IMR-90 (cell line): ENCODE results near the gene LRRC4C. TPM values are rescaled to one million over a fixed set of nuclear protein-coding genes. Genes with fewer than 3 reads are reported as not detected.

Experiments used
- ATAC-seq: fragments of 200-7000 bp; cut with Tn5 transposase; 2 replicates; pipeline ENCODE4 v1.9.1; 2020; ENCODE audit warnings: low read depth, mild to moderate bottlenecking, moderate library complexity
- BruUV-seq: library from RNA; stranded (reverse); fragments of 400-500 nt; replicated peaks from 2 replicates; lab custom pipeline; 2021; lab: Mats Ljungman, UMichigan
- CTCF ChIA-PET: fragments of 300-600 bp; formaldehyde crosslinking; extraction: SDS; loops from one replicate; lab custom pipeline; 2021; ENCODE audit warnings: antibody characterized with exemption; lab: Yijun Ruan, JAX
- POLR2A ChIA-PET: fragments of 300-600 bp; sonication (Branson Sonifier 250); formaldehyde crosslinking; loops from one replicate; lab custom pipeline; 2022; ENCODE audit warnings: antibody characterized with exemption; ENCODE audit not compliant: unreplicated experiment; lab: Charles Lee
- DNase-seq: peaks from one replicate; pipeline ENCODE4 v3.0.0; 2013
- H2AFZ ChIP-seq: replicated peaks from 2 replicates; pipeline ENCODE3; 2013; ENCODE audit warnings: low read length, mild to moderate bottlenecking; ENCODE audit not compliant: poor library complexity
- H2AK5ac ChIP-seq: 2 replicates; pipeline ENCODE4 v1.6.1; 2013; ENCODE audit warnings: low read depth, low read length, inconsistent platforms
- H2AK9ac ChIP-seq: replicated peaks from 2 replicates; pipeline ENCODE3; 2013; ENCODE audit warnings: mild to moderate bottlenecking, low read depth, low read length, moderate library complexity; ENCODE audit not compliant: poor library complexity
- H2BK120ac ChIP-seq: 2 replicates; pipeline ENCODE4 v1.6.1; 2013; ENCODE audit warnings: low read depth, low read length, inconsistent platforms
- H2BK15ac ChIP-seq: 3 replicates; pipeline ENCODE4 v1.6.1; 2013; ENCODE audit warnings: low read depth, low read length, inconsistent platforms
- H2BK20ac ChIP-seq: 2 replicates; pipeline ENCODE4 v1.6.1; 2013; ENCODE audit warnings: low read depth, mild to moderate bottlenecking, inconsistent platforms, low read length, moderate library complexity
- H2BK5ac ChIP-seq: 2 replicates; pipeline ENCODE4 v1.6.1; 2013; ENCODE audit warnings: mild to moderate bottlenecking, low read depth, low read length, inconsistent platforms; ENCODE audit not compliant: poor library complexity, severe bottlenecking
- H3K14ac ChIP-seq: replicated peaks from 2 replicates; pipeline ENCODE4 v1.6.1; 2013; ENCODE audit warnings: low read depth, low read length, inconsistent platforms
- H3K18ac ChIP-seq: 2 replicates; pipeline ENCODE4 v1.6.1; 2013; ENCODE audit warnings: low read depth, low read length, control low read depth
- H3K23ac ChIP-seq: 2 replicates; pipeline ENCODE4 v1.6.1; 2013; ENCODE audit warnings: low read depth, low read length, inconsistent platforms
- H3K27ac ChIP-seq: 2 replicates; pipeline ENCODE4 v1.5.1; 2013; ENCODE audit warnings: mild to moderate bottlenecking, control low read depth, low read length; ENCODE audit not compliant: insufficient read depth
- H3K27me3 ChIP-seq: 2 replicates; pipeline ENCODE4 v1.6.1; 2013; ENCODE audit warnings: low read length; ENCODE audit not compliant: control insufficient read depth, insufficient read depth
- H3K36me3 ChIP-seq: 2 replicates; pipeline ENCODE4 v1.6.1; 2013; ENCODE audit warnings: low read length, mixed read lengths; ENCODE audit not compliant: control insufficient read depth, insufficient read depth
- H3K4ac ChIP-seq: 2 replicates; pipeline ENCODE4 v1.6.1; 2013; ENCODE audit warnings: low read depth, low read length, inconsistent platforms
- H3K4me1 ChIP-seq: 2 replicates; pipeline ENCODE4 v1.6.1; 2013; ENCODE audit warnings: low read length, mixed read lengths; ENCODE audit not compliant: control insufficient read depth, insufficient read depth
- H3K4me2 ChIP-seq: 2 replicates; pipeline ENCODE4 v1.6.1; 2013; ENCODE audit warnings: low read depth, mild to moderate bottlenecking, control low read depth, low read length, moderate library complexity
- H3K4me3 ChIP-seq: 2 replicates; pipeline ENCODE4 v1.5.1; 2013; ENCODE audit warnings: low read depth, mild to moderate bottlenecking, control low read depth, low read length, moderate library complexity; ENCODE audit not compliant: insufficient read depth
- H3K56ac ChIP-seq: 2 replicates; pipeline ENCODE4 v1.6.1; 2013; ENCODE audit warnings: low read length, inconsistent platforms; ENCODE audit not compliant: insufficient read depth; ENCODE audit errors: extremely low read depth
- H3K79me1 ChIP-seq, 2 experiments: 2 replicates each; pipeline ENCODE4 v1.6.1; 2013; ENCODE audit warnings: low read length in 2 of 2, inconsistent platforms in 1 of 2, low read depth in 1 of 2
- H3K9ac ChIP-seq: 2 replicates; pipeline ENCODE4 v1.6.1; 2013; ENCODE audit warnings: low read depth, low read length, control low read depth
- H3K9me1 ChIP-seq: 2 replicates; pipeline ENCODE4 v1.6.1; 2013; ENCODE audit warnings: low read length, inconsistent platforms; ENCODE audit not compliant: insufficient read depth
- H3K9me3 ChIP-seq: 2 replicates; pipeline ENCODE4 v1.6.1; 2013; ENCODE audit warnings: low read length; ENCODE audit not compliant: control insufficient read depth, insufficient read depth
- H4K20me1 ChIP-seq: 2 replicates; pipeline ENCODE4 v1.6.1; 2013; ENCODE audit warnings: low read length, inconsistent platforms; ENCODE audit not compliant: insufficient read depth
- H4K5ac ChIP-seq: 2 replicates; pipeline ENCODE4 v1.6.1; 2013; ENCODE audit warnings: mild to moderate bottlenecking, low read depth, low read length, control low read depth
- H4K8ac ChIP-seq, 2 experiments: 2 replicates each; pipeline ENCODE4 v1.6.1; 2013; ENCODE audit warnings: low read depth in 2 of 2, low read length in 2 of 2, control low read depth in 1 of 2, inconsistent platforms in 1 of 2
- H4K91ac ChIP-seq: 2 replicates; pipeline ENCODE4 v1.6.1; 2013; ENCODE audit warnings: low read depth, low read length, inconsistent platforms; ENCODE audit not compliant: insufficient read depth
- BHLHE40 ChIP-seq: fragments of 150-350 bp; IDR thresholded peaks from 2 replicates; pipeline ENCODE4 v1.6.1; 2016; ENCODE audit warnings: mild to moderate bottlenecking, low read depth, low read length
- CEBPB ChIP-seq: IDR thresholded peaks from 2 replicates; pipeline ENCODE4 v1.6.1; 2012; ENCODE audit warnings: low read depth, low read length, improper control_type of control experiment
- CHD1 ChIP-seq: IDR thresholded peaks from 2 replicates; pipeline ENCODE4 v1.6.1; 2012; ENCODE audit warnings: low read depth, low read length, improper control_type of control experiment
- CTCF ChIP-seq: conservative IDR thresholded peaks from 2 replicates; pipeline ENCODE4 v1.5.1; 2012; ENCODE audit warnings: mild to moderate bottlenecking, low read depth, low read length, improper control_type of control experiment
- FOS ChIP-seq: fragments of 150-350 bp; IDR thresholded peaks from 2 replicates; pipeline ENCODE4 v1.6.1; 2016; ENCODE audit warnings: low read depth, low read length
- MAZ ChIP-seq: IDR thresholded peaks from 2 replicates; pipeline ENCODE4 v1.6.1; 2012; ENCODE audit warnings: low read depth, mild to moderate bottlenecking, low read length, improper control_type of control experiment, moderate library complexity, borderline replicate concordance
- MXI1 ChIP-seq: IDR thresholded peaks from 2 replicates; pipeline ENCODE4 v1.6.1; 2012; ENCODE audit warnings: low read depth, mild to moderate bottlenecking, low read length, moderate library complexity, borderline replicate concordance
- NFE2L2 ChIP-seq: fragments of 150-350 bp; IDR thresholded peaks from 2 replicates; pipeline ENCODE4 v1.6.1; 2016; ENCODE audit warnings: low read depth, mild to moderate bottlenecking, low read length
- POLR2A ChIP-seq: IDR thresholded peaks from 2 replicates; pipeline ENCODE4 v1.6.1; 2012; ENCODE audit warnings: mild to moderate bottlenecking, low read depth, low read length
- RAD21 ChIP-seq: IDR thresholded peaks from 2 replicates; pipeline ENCODE4 v1.6.1; 2012; ENCODE audit warnings: low read length, improper control_type of control experiment
- RCOR1 ChIP-seq: IDR thresholded peaks from 2 replicates; pipeline ENCODE4 v1.6.1; 2012; ENCODE audit warnings: mild to moderate bottlenecking, low read length, improper control_type of control experiment; ENCODE audit not compliant: insufficient replicate concordance
- RFX5 ChIP-seq: IDR thresholded peaks from 2 replicates; pipeline ENCODE4 v1.8.0; 2012; ENCODE audit warnings: low read depth, mild to moderate bottlenecking, low read length, moderate library complexity
- SMC3 ChIP-seq: fragments of 150-350 bp; IDR thresholded peaks from 2 replicates; pipeline ENCODE4 v1.6.1; 2016; ENCODE audit warnings: low read depth, mild to moderate bottlenecking, antibody characterized with exemption, low read length, moderate library complexity
- USF2 ChIP-seq: fragments of 150-350 bp; IDR thresholded peaks from 2 replicates; pipeline ENCODE4 v1.6.1; 2017; ENCODE audit warnings: mild to moderate bottlenecking, antibody characterized with exemption, low read length, low read depth
- WGBS, 2 experiments: methylation state at CpG; one replicate each; pipeline versions ENCODE4 v1.1.5 to v1.1.7; 2013; ENCODE audit warnings: missing lambda C conversion rate in 2 of 2; ENCODE audit not compliant: insufficient read length in 1 of 2; ENCODE audit errors: extremely low coverage in 2 of 2; 5-methylcytosine and 5-hydroxymethylcytosine counted together
- dilution Hi-C: fragments of 300-500 bp; cut with HindIII; formaldehyde crosslinking; loops from one replicate; pipeline ENCODE4 v1.14.3; 2018; ENCODE audit warnings: low sequenced_read_pairs; ENCODE audit not compliant: unreplicated experiment
- in situ Hi-C: fragments of 300-500 bp; cut with MboI; formaldehyde crosslinking; loops from 3 replicates; pipeline ENCODE4 v1.14.3; 2019; ENCODE audit warnings: low sequenced_read_pairs, inconsistent platforms, mixed read lengths
- intact Hi-C: fragments of 100-400 bp; cut with micrococcal nuclease; formaldehyde crosslinking; loops from 2 replicates; pipeline ENCODE4 v1.10.0; 2022
- polyA plus RNA-seq, 3 experiments: library from polyadenylated mRNA; depleted of rRNA; stranded (reverse); fragments of >200 nt; gene quantifications; 2 replicates each; pipeline ENCODE4 v1.2.3, GENCODE V29; 2012; ENCODE audit warnings: low replicate concordance in 1 of 3
- total RNA-seq: library from RNA; depleted of rRNA; stranded (reverse); fragments of >200 nt; gene quantifications from 2 replicates; pipeline ENCODE4 v1.2.3, GENCODE V29; 2012

The LRRC4C gene
- total and polyA plus RNA-seq, 2 of the 4 experiments (the other 2 are of a cell fraction), result under 0.01 to 0.03 TPM

GRCh38 chr11:41307296-41308080, 152.0 kb downstream of the LRRC4C start:
- H3K4me2 ChIP-seq, result no peak overlapping the region
- H3K18ac ChIP-seq, result no peak overlapping the region
- no peaks in the 10 kb centered on the region for H3K27me3 ChIP-seq
- H2BK15ac ChIP-seq, result no peak overlapping the region
- H3K36me3 ChIP-seq, result no peaks in the 10 kb centered on the region
- no peaks in the 10 kb centered on the region for H4K20me1 ChIP-seq
- no peak overlapping the region for H3K27ac ChIP-seq
- H3K4me3 ChIP-seq, result no peak overlapping the region
- H2BK120ac ChIP-seq, result no peak overlapping the region
- H2BK20ac ChIP-seq, result no peak overlapping the region
- no peaks in the 10 kb centered on the region for H3K4me1 ChIP-seq
- dilution Hi-C loops, result no loop called here
- no peaks in the 10 kb centered on the region for H3K79me1 ChIP-seq
- no peak overlapping the region for H3K9ac ChIP-seq
- H4K8ac ChIP-seq, result no peak overlapping the region
- peaks cover 6% of the 10 kb centered on the region for H3K9me3 ChIP-seq
- H2BK5ac ChIP-seq, result no peak overlapping the region
- H2AFZ ChIP-seq, result no peak overlapping the region
- no TSS peak for BruUV-seq
- H3K9me1 ChIP-seq, result no peaks in the 10 kb centered on the region
- intact Hi-C loops, result no loop called here
- H3K14ac ChIP-seq, result no peak overlapping the region
- no peak overlapping the region for H4K5ac ChIP-seq
- no peak overlapping the region for H4K91ac ChIP-seq
- no peak overlapping the region for H3K4ac ChIP-seq
- ATAC-seq (no peak), DNase-seq (no peak)
- no peak overlapping the region for H3K23ac ChIP-seq
- ChIA-PET POLR2A (no interaction called here), CTCF (no interaction called here)
- in situ Hi-C loops, result no loop called here
- H2AK9ac ChIP-seq, result no peak overlapping the region
- no peak for TF ChIP-seq NFE2L2
- TF ChIP-seq SMC3, result no peak
- no peak for TF ChIP-seq RFX5
- TF ChIP-seq RAD21, result no peak
- TF ChIP-seq CTCF, result no peak
- no peak for TF ChIP-seq USF2
- no peak for TF ChIP-seq CEBPB
- no peak for TF ChIP-seq POLR2A
- no peak for TF ChIP-seq FOS
- TF ChIP-seq BHLHE40, result no peak
- TF ChIP-seq CHD1, result no peak
- no peak for TF ChIP-seq MAZ
- TF ChIP-seq RCOR1, result no peak
- TF ChIP-seq MXI1, result no peak
- H3K56ac ChIP-seq, result no peak overlapping the region
- H2AK5ac ChIP-seq, result no peak overlapping the region
- WGBS, 2 experiments, result no CpG with 5 or more reads among the region's 5 CpGs
